K562 (cell line): Measurements from ENCODE around the gene TIAM1. TPM values are rescaled to one million over a fixed set of nuclear protein-coding genes. Genes with fewer than 3 reads are reported as not detected.

ENCODE experiments used
- ATAC-seq: fragments of 200-7000 bp; cut with Tn5 transposase; 3 replicates; pipeline ENCODE4 v1.9.1; 2020; ENCODE audit warnings: moderate library complexity
- BruUV-seq: library from RNA; stranded (reverse); fragments of 400-500 nt; replicated peaks from 2 replicates; lab custom pipeline; 2021; lab: Mats Ljungman, UMichigan
- CTCF ChIA-PET: fragments of 300-600 bp; formaldehyde crosslinking; extraction: SDS; loops from one replicate; lab custom pipeline; 2021; ENCODE audit warnings: low intra/inter-chr PET ratio; lab: Yijun Ruan, JAX
- POLR2A ChIA-PET: fragments of 300-600, 350-650 bp; sonication (Branson Sonifier 250); formaldehyde crosslinking; extraction: SDS; loops from one replicate; lab custom pipeline; 2021; ENCODE audit warnings: antibody characterized with exemption, inconsistent platforms; lab: Yijun Ruan, JAX
- DNase-seq, 4 experiments: peaks; one replicate each; pipeline versions ENCODE4 v3.0.0 to v3.0.0-alpha.2; 2011 to 2018; ENCODE audit warnings: low spot score in 3 of 4, mixed read lengths in 3 of 4; ENCODE audit errors: extremely low read depth in 1 of 4
- FAIRE-seq: peaks from 2 replicates; lab custom pipeline; 2011; peaks lifted over from hg19 to GRCh38; lab: Jason Lieb, UNC
- H2AFZ ChIP-seq: 2 replicates; pipeline ENCODE4 v1.6.0; 2011; ENCODE audit warnings: low read depth, low read length, control low read depth, inconsistent platforms
- H3K27ac ChIP-seq: fragments of 200-600 bp; 3 replicates; pipeline ENCODE4 v1.8.0; 2011; ENCODE audit warnings: low read depth, mild to moderate bottlenecking, control low read depth, inconsistent platforms, low read length, moderate library complexity, mixed read lengths; ENCODE audit errors: extremely low read depth
- H3K27me3 ChIP-seq, 2 experiments: fragments of 300-600 bp in 1 of 2; 2 replicates in 1 of 2; 3 replicates in 1 of 2; pipeline versions ENCODE4 v1.6.0 to v1.8.0; 2011; ENCODE audit warnings: inconsistent platforms in 2 of 2, low read length in 2 of 2, mild to moderate bottlenecking in 1 of 2, mixed read lengths in 1 of 2, moderate library complexity in 1 of 2; ENCODE audit not compliant: control insufficient read depth in 2 of 2, insufficient read depth in 2 of 2
- H3K36me3 ChIP-seq: fragments of 300-600 bp; 3 replicates; pipeline ENCODE4 v1.8.0; 2011; ENCODE audit warnings: mild to moderate bottlenecking, low read length, inconsistent platforms; ENCODE audit not compliant: control insufficient read depth, insufficient read depth
- H3K4me1 ChIP-seq, 2 experiments: fragments of 200-600 bp in 1 of 2; replicated peaks in 1 of 2; 2 replicates in 1 of 2; 3 replicates in 1 of 2; pipeline versions ENCODE4 v1.5.1 to v1.8.0; 2011; ENCODE audit warnings: inconsistent platforms in 2 of 2, low read length in 2 of 2, mild to moderate bottlenecking in 1 of 2, mixed read lengths in 1 of 2, moderate library complexity in 1 of 2; ENCODE audit not compliant: control insufficient read depth in 2 of 2, insufficient read depth in 2 of 2
- H3K4me2 ChIP-seq: 2 replicates; pipeline ENCODE4 v1.6.1; 2011; ENCODE audit warnings: low read length, control low read depth, inconsistent platforms, mixed read lengths; ENCODE audit not compliant: insufficient read depth
- H3K4me3 ChIP-seq: fragments of 200-600 bp; sonication (generic), shearing (Covaris generic); 2 replicates; pipeline ENCODE4 v1.5.1; 2016; ENCODE audit warnings: control low read depth, inconsistent platforms
- H3K79me2 ChIP-seq: fragments of 200-600 bp; 3 replicates; pipeline ENCODE4 v1.8.0; 2011; ENCODE audit warnings: low read length, inconsistent platforms; ENCODE audit not compliant: control insufficient read depth, insufficient read depth
- H3K9ac ChIP-seq, 2 experiments: 2 replicates each; pipeline versions ENCODE4 v1.6.0 to v1.6.1; 2011; ENCODE audit warnings: low read depth in 2 of 2, low read length in 2 of 2, control low read depth in 1 of 2, inconsistent platforms in 1 of 2, mild to moderate bottlenecking in 1 of 2, mixed read lengths in 1 of 2; ENCODE audit not compliant: insufficient read depth in 1 of 2
- H3K9me1 ChIP-seq: one replicate; pipeline ENCODE4 v1.6.0; 2011; ENCODE audit warnings: inconsistent platforms, mild to moderate bottlenecking, low read length, moderate library complexity; ENCODE audit not compliant: control insufficient read depth, insufficient read depth
- H3K9me3 ChIP-seq: replicated peaks from 2 replicates; pipeline ENCODE4 v1.5.1; 2011; ENCODE audit warnings: low read depth, low read length, inconsistent platforms; ENCODE audit not compliant: control insufficient read depth, insufficient read depth
- H4K20me1 ChIP-seq: replicated peaks from 2 replicates; pipeline ENCODE4 v1.6.1; 2011; ENCODE audit warnings: low read length, inconsistent platforms, mixed read lengths; ENCODE audit not compliant: control insufficient read depth, insufficient read depth
- ELF4 ChIP-seq: fragments of 450-650 bp; formaldehyde crosslinking; IDR thresholded peaks from 2 replicates; pipeline ENCODE4 v1.4.0; 2022; ENCODE audit warnings: missing genetic modification characterization
- FOXM1 ChIP-seq, 2 experiments: fragments of 450-650 bp in 1 of 2; sonication (generic) in 1 of 2; formaldehyde crosslinking in 1 of 2; IDR thresholded peaks; 2 replicates each; pipeline versions ENCODE4 v1.6.1 to v1.9.0; 2017 to 2022; ENCODE audit warnings: low read depth in 2 of 2, mild to moderate bottlenecking in 2 of 2, missing genetic modification reagents in 1 of 2, moderate library complexity in 1 of 2
- POLR2AphosphoS2 ChIP-seq: IDR thresholded peaks from 2 replicates; pipeline ENCODE4 v1.6.1; 2012; ENCODE audit warnings: low read length, improper control_type of control experiment
- RAD51 ChIP-seq: fragments of 450-650 bp; IDR thresholded peaks from 2 replicates; pipeline ENCODE4 v1.7.1; 2016; ENCODE audit warnings: low read depth, mild to moderate bottlenecking, borderline replicate concordance
- RBM17 ChIP-seq: fragments of 200-400 bp; formaldehyde crosslinking; IDR thresholded peaks from 2 replicates; pipeline ENCODE4 v1.6.1; 2017; ENCODE audit warnings: low read depth, mild to moderate bottlenecking, low read length, borderline replicate concordance
- ZBTB26 ChIP-seq: fragments of 450-650 bp; formaldehyde crosslinking; IDR thresholded peaks from 2 replicates; pipeline ENCODE4 v1.4.0; 2022; ENCODE audit warnings: missing genetic modification characterization
- WGBS: fragments of 100-300 bp; shearing (Covaris generic); methylation state at CpG from one replicate; pipeline ENCODE4 v1.1.6; 2016; ENCODE audit warnings: low coverage, mixed read lengths; ENCODE audit not compliant: insufficient coverage; ENCODE audit errors: missing lambda C conversion rate; 5-methylcytosine and 5-hydroxymethylcytosine counted together
- in situ Hi-C: fragments of 300-500 bp; cut with MboI; formaldehyde crosslinking; loops from 4 replicates; pipeline ENCODE4 v1.15.0; 2018; ENCODE audit warnings: inconsistent platforms, mixed read lengths
- intact Hi-C: fragments of 100-400 bp; cut with micrococcal nuclease; formaldehyde crosslinking; loops from 2 replicates; pipeline ENCODE4 v1.14.2; 2022
- polyA plus RNA-seq, 8 experiments: library from polyadenylated mRNA; depleted of rRNA in 4 of 8; stranded (reverse) in 5 of 8; unstranded in 3 of 8; fragments of >200 nt; fragmentation: Nextera tagmentation in 2 of 8; fragmentation: Illumina TruSeq in 1 of 8; extraction: Ambion mirVana in 2 of 8; extraction: Trizol in 1 of 8; gene quantifications; 2 replicates each; pipeline versions ENCODE4 v1.2.1 to v1.2.3, GENCODE V29; 2011 to 2014; ENCODE audit warnings: inconsistent platforms in 1 of 8, missing spikeins in 1 of 8
- total RNA-seq, 7 experiments: library from RNA; depleted of rRNA in 6 of 7; stranded (reverse); fragments of >200 nt in 6 of 7; fragmentation: Illumina TruSeq in 2 of 7; extraction: Trizol in 2 of 7; gene quantifications; 2 replicates each; pipeline versions ENCODE4 v1.2.1 to v1.2.3, GENCODE V29; 2011 to 2021; ENCODE audit warnings: low replicate concordance in 1 of 7

TIAM1 gene
- total and polyA plus RNA-seq, 9 of the 15 experiments (the other 6 are each of a cell fraction or from before 2014, with no cell fraction given) = 0.11 TPM; not detected in 8

DNA sequence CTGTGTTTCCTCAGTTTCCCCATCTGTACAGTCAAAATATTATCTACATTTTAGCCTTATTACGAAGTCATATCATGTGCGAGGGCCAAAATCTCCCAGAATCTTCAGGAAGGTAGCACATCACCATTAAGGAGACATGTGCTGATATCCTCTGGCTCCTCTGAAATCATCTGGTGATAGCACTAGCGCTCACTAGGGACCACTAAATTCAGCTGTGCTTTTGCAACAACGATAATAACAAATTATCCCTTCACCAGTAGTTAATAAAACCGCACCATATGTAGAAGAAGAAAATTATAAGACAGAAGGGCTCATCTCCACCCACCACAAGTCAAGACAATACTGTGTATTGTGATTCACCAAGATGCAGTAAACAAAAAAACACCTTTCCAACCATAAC is 53.3 kb downstream of the TIAM1 start:
- no peaks in the 10 kb centered on the region for H3K36me3 ChIP-seq
- H3K9ac ChIP-seq = no peak overlapping the region
- FAIRE-seq (no peak), ATAC-seq (no peak), DNase-seq (no peak)
- no TSS peak for BruUV-seq
- POLR2A ChIA-PET = no interaction called here
- no peaks in the 10 kb centered on the region for H3K9me1 ChIP-seq
- no peaks in the 10 kb centered on the region for H3K4me1 ChIP-seq
- CTCF ChIA-PET = no interaction called here
- H4K20me1 ChIP-seq = no peaks in the 10 kb centered on the region
- in situ Hi-C loops = no loop called here
- no peaks in the 10 kb centered on the region for H3K9me3 ChIP-seq
- H2AFZ ChIP-seq = no peak overlapping the region
- H3K79me2 ChIP-seq = no peaks in the 10 kb centered on the region
- H3K4me2 ChIP-seq = no peak overlapping the region
- intact Hi-C loops = no loop called here
- no peak overlapping the region for H3K4me3 ChIP-seq
- H3K27me3 ChIP-seq = peaks cover 6 to 12% of the 10 kb centered on the region in 2 experiments; a peak in 3 of 5 replicates
- H3K27ac ChIP-seq = no peak overlapping the region
- 0% methylated on average over 5 of the region's 5 CpGs for WGBS
- no peak for TF ChIP-seq RAD51
- TF ChIP-seq RBM17 = no peak
- TF ChIP-seq ELF4 (CRISPR knock-in tag) = no peak
- TF ChIP-seq POLR2AphosphoS2 = no peak
- no peak for TF ChIP-seq ZBTB26 (CRISPR knock-in tag)
- TF ChIP-seq FOXM1 (IDR thresholded peaks at IDR 0.05; ENCODE audit: low read depth) = no peak
- no peak for TF ChIP-seq FOXM1 (CRISPR knock-in tag; IDR thresholded peaks at IDR 0.05; ENCODE audit: low read depth)
